ENCODE measurements around the gene AURKA. TPM values are rescaled to one million over a fixed set of nuclear protein-coding genes. Genes with fewer than 3 reads are reported as not detected.

AURKA gene
- total RNA-seq (2021; ENCODE audit: unreplicated experiment) (115 TPM), Bru-seq, nascent RNA (percentile 94 among the genes with signal in this experiment), BruChase-seq, experiment 1, labeled RNA remaining after a 2-hour chase (percentile 94 among the genes with signal in this experiment), BruChase-seq, experiment 2, labeled RNA remaining after a 6-hour chase (percentile 94 among the genes with signal in this experiment)
- polyA plus RNA-seq (2012; ENCODE audit: insufficient read length): 41.1 TPM
- long read RNA-seq, transcript AURKA-206 (9 exons, 2,169 nt): minor isoform, 31 of 313 reads
- long read RNA-seq, transcript AURKA-208 (9 exons, 2,114 nt): major isoform, 48 of 313 reads
- long read RNA-seq, transcript AURKA-202 (9 exons, 2,248 nt): minor isoform, 23 of 313 reads
- long read RNA-seq, transcript AURKA-201 (10 exons, 2,223 nt): minor isoform, 17 of 313 reads
- long read RNA-seq, partial matches to known transcripts: 28 of 313 reads
- long read RNA-seq, other reads (novel, unspliced or antisense): 141 of 313 reads

DNA sequence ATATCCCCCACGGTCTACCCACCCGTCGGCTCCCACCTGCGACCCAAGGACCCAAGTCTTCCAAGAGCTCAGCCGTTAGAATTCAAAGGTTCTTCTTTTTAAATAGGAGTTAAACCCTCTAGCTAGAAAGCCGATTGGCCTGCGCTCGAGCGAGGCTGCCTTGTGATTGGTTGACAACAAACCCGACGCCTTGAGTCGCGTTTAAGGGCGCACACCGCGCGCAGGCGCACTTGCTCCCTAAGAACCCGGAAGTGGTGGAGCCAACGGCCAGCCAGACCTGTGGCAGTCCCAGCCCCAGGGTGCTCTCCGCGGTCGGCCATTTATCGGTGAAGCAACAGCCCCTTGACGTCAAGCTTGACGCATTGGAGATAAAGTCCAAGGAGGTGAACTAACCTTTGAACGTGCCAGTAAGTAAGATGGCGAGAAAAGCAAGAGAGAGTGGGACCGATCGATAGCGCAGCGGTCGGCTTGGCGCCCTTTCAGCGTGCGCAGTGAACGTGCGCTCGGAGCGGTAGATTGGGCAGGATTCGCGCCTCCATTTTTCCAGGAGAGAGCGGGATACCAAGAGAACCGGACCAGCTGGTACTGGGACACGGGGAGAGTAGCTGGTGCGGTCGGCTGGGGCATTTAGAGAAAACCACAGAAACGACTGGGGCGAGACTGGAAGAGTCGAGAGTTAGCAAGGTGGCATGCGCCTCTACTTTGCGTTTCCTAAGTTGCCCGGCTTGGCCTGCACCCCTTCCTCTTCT, at the start of gene AURKA, which contains the start of gene CSTF1:
TSS of gene AURKA (minus strand) at position 84 of the 749 bp plus-strand sequence. CDS start 4,018 bp downstream, outside the sequence.
TSS of gene CSTF1 (plus strand) at position 514 of the 749 bp plus-strand sequence. CDS start 2,908 bp downstream, outside the sequence.
- peak; percentile 91; the same call in 1 of the 2 replicates for TF ChIP-seq SIN3A (IDR thresholded peaks at IDR 0.05; ENCODE audit: borderline replicate concordance, insufficient read depth, low read depth, low read length)
- no peak for TF ChIP-seq REST (IDR thresholded peaks at IDR 0.05; ENCODE audit: insufficient read depth in 1 of 2, low read depth in 2 of 2, low read length in 1 of 2)
- TF ChIP-seq TCF7L2 (IDR thresholded peaks at IDR 0.05; ENCODE audit: low read depth, low read length): peak; percentile 89
- TF ChIP-seq, protein P1, sequence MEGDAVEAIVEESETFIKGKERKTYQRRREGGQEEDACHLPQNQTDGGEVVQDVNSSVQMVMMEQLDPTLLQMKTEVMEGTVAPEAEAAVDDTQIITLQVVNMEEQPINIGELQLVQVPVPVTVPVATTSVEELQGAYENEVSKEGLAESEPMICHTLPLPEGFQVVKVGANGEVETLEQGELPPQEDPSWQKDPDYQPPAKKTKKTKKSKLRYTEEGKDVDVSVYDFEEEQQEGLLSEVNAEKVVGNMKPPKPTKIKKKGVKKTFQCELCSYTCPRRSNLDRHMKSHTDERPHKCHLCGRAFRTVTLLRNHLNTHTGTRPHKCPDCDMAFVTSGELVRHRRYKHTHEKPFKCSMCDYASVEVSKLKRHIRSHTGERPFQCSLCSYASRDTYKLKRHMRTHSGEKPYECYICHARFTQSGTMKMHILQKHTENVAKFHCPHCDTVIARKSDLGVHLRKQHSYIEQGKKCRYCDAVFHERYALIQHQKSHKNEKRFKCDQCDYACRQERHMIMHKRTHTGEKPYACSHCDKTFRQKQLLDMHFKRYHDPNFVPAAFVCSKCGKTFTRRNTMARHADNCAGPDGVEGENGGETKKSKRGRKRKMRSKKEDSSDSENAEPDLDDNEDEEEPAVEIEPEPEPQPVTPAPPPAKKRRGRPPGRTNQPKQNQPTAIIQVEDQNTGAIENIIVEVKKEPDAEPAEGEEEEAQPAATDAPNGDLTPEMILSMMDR (IDR thresholded peaks at IDR 0.05): no peak
- peak; percentile 83 for TF ChIP-seq POLR2AphosphoS5 (IDR thresholded peaks at IDR 0.05; ENCODE audit: low read depth, low read length)
- ATAC-seq: peak; percentile 97
- DNase-seq (ENCODE audit: low read depth, low spot score): peak; percentile 97
- ChIA-PET POLR2A (no interaction called here), CTCF (no interaction called here)
- TSS peak; percentile 87 for BruUV-seq (replicated peaks)
- Histone ChIP-seq H3K36me3 (ENCODE audit: control insufficient read depth, insufficient read depth, low read length) (peaks cover 28% of the 10 kb centered on the region), H3K27me3 (ENCODE audit: control insufficient read depth, insufficient read depth, low read length) (no peaks in the 10 kb centered on the region), H3K4me1 (ENCODE audit: control insufficient read depth, insufficient read depth, low read length) (peaks cover 26% of the 10 kb centered on the region), H3K4me3 (ENCODE audit: low read depth in 2 of 2, low read length in 2 of 2) (peak within 1 kb of the TSS; percentile 76 to 98), H3K27ac (ENCODE audit: low read length) (peak within 1 kb of the TSS; percentile 93), H3K9me3 (ENCODE audit: control insufficient read depth, insufficient read depth, low read depth, low read length) (no peaks in the 10 kb centered on the region)
- in situ Hi-C loops (cut with HindIII; ENCODE audit: low pct_unique_long_range_greater_than_20kb, low sequenced_read_pairs): no loop called here
- intact Hi-C loops (cut with micrococcal nuclease; ENCODE audit: unreplicated experiment): no loop called here

DNA sequence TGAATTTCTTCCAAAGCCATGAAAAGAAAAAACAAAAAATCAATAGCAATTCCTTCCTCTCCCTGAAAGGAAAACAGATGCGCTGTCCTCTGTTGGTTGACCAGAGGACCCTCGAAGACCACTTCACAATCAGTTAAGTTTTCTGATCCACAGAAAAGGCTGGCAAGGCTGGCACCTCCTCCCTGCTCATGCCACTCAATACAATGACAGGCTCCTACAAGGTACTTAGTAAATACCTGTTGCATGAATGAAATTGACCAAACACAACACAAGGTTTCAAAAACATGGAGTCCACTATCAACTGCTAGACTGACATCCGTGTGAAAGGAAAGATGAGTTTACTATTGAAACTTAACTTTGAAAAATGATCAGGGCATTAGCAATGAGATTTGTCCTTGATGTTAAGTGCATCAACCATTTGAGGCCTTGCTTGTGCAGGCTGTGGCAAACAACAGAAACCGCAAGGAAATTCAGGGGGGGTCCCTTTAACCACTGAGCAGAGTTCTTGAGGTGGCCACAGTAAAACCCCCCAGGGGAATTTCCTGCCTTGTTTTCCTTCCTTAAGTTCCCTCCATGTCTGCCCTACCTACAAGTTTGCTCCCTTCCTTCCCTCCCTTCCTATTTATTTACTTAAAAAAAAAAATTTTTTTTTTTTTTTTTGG, 48.5 kb upstream of the AURKA start:
- H3K9me3 ChIP-seq (ENCODE audit: control insufficient read depth, insufficient read depth, low read depth, low read length): no peaks in the 10 kb centered on the region
- intact Hi-C loops (cut with micrococcal nuclease; ENCODE audit: unreplicated experiment) (no loop called here), in situ Hi-C loops (cut with HindIII; ENCODE audit: low pct_unique_long_range_greater_than_20kb, low sequenced_read_pairs) (no loop called here)
- ChIA-PET POLR2A (no interaction called here), CTCF (no interaction called here)
- H3K4me3 ChIP-seq (ENCODE audit: low read depth in 2 of 2, low read length in 2 of 2): no peak overlapping the region
- ATAC-seq (no peak), DNase-seq (ENCODE audit: low read depth, low spot score) (no peak)
- no TSS peak for BruUV-seq (replicated peaks)
- H3K4me1 ChIP-seq (ENCODE audit: control insufficient read depth, insufficient read depth, low read length): no peaks in the 10 kb centered on the region
- H3K27me3 ChIP-seq (ENCODE audit: control insufficient read depth, insufficient read depth, low read length): no peaks in the 10 kb centered on the region
- TF ChIP-seq, protein P1 (IDR thresholded peaks at IDR 0.05): no peak
- TF ChIP-seq SIN3A (IDR thresholded peaks at IDR 0.05; ENCODE audit: borderline replicate concordance, insufficient read depth, low read depth, low read length) (no peak), POLR2AphosphoS5 (IDR thresholded peaks at IDR 0.05; ENCODE audit: low read depth, low read length) (no peak), REST (IDR thresholded peaks at IDR 0.05; ENCODE audit: insufficient read depth in 1 of 2, low read depth in 2 of 2, low read length in 1 of 2) (no peak), TCF7L2 (IDR thresholded peaks at IDR 0.05; ENCODE audit: low read depth, low read length) (no peak)
- H3K27ac ChIP-seq (ENCODE audit: low read length): no peak overlapping the region
- H3K36me3 ChIP-seq (ENCODE audit: control insufficient read depth, insufficient read depth, low read length): no peaks in the 10 kb centered on the region

Measured in Panc1 (cell line).